GM21515 (cell line): Measurements from ENCODE around the gene TNS3.

ENCODE experiments used
- ATAC-seq: cut with Tn5 transposase; IDR thresholded peaks from one replicate; pipeline ENCODE4 v1.9.1; 2021; ENCODE audit not compliant: unreplicated experiment

The TNS3 gene

DNA sequence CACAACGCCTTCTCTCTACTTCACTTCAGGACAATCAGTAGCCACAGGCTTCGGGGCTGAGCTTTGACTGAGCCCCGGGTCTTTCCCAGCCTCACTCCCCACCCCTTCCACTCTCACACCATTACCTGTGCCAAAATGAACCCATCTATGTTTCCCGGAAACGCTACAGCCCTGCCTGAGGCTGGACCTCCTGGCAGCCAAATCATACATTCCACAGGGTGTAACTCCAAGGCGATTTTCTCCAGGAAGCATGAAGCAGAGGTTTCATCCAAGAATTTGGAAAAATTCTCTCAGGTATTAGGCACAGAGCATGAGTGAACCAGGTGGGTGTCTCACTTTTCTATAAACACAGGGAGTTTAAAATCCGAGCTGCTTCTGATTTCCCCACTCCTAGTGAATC, 286.3 kb downstream of the TNS3 start:
- ATAC-seq, result no peak

DNA sequence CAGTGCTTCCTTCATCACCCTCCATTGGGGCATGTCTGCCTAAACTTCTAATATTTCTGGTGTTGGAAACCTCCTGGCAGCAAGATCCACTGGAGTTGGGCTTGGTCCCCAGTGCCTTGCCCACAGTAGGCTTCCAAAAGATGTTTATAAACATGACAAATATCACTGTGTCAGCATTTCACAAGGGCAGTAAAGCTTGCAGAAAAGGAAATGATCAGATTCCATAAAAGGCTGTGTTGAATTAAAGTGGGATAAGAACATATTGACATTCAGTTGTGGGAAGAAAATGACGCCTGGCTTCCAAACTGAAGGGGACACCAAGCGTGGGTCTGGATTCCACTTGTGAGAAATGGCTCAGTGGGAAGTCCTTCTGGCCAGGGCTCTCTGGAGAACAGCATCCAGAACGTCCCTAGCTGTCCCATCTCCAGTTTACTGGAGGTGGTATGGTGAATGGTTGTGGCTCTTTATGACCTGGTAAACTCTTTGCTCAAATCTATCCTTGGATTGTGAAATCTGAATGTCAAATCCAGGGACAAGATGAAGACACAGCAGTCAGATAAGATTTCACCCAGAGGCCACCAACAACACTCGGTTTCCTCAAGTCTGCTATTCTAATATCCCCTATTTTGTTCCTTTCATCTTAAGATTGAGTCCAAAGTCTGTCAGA, 287.2 kb downstream of the TNS3 start:
- ATAC-seq, result no peak

DNA sequence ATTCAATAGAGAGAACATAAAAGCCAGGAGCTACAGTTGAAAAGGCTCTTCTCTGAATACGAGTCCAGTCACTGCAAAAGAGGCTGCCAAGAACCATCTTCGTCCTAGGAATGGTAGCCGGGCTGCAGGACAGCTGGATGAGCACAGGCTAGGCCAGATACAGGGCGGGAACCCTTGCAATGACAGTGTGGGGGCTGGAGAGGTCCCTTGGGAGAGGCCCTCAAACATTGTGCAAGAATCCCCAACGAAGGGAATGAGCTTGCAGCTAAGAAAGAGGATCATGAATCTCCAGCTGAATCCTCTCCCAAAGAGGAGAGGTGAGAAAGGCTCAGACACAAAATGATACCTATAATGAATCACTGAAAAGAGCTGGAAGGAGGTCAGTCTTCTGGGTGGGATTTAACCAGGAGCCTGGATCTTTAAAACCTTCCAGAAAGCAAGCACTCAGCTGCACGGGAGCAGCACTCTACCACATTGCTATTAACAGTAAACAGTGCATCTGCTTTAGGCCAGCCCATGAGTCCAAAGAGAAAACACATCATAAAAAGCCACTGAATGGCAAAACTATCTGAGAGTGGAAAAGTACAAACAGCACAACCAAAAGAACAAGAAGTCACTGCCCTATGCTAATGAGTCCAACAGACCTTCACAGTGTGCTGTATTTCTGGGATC, 287.9 kb downstream of the TNS3 start:
- no peak for ATAC-seq

DNA sequence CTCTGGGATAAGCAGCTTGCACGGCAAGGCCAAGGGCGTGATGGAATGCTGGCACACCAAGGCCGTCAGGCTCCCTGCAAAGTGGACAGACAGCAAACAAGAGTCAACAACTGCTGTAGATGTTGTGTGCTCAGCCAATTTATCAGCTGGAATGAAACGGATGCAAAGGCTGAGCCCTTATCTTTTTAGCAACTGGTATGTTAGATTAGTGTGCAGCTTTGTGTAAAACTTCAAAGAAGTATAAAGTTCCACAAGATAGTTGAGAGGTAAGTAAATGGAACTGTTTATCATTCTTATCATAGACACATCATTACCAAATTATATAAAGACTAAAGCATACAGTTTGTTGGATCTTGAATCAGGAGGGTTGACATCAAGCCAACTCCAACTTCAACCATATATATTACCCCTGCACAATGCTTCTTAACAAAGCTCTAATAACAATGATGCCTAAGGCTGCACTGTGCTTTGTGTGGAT, 289.0 kb downstream of the TNS3 start:
- no peak for ATAC-seq

DNA sequence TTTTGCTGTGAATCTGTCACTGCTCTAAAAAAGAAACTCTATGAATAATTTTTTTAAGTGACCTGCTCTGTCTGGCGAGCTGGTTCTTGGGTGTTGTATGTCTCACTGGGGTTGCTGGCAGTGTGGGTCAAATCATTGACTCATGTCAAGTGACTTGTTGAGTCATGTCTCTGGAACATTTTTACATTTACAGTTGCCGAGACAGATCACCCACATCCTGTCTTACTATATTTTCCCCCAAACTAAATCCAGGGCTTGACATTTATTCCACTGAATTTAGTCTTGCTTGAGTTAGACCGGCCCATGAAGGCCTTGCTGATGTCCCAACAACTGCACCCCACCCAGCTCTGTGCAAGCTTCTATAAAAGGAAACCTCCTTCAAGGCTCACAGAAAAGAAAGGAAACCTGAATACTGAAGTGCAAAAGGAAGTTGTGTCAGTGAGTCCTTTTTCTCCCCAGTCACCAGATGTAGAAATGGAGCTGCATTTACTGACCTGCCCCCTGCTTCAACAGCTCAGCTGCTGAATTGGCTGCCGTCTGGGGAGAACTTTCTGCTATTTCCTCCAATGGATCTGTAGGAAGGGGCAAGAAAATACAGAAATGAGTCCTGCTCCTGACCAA, 290.3 kb downstream of the TNS3 start:
- peak; percentile 87 for ATAC-seq

DNA sequence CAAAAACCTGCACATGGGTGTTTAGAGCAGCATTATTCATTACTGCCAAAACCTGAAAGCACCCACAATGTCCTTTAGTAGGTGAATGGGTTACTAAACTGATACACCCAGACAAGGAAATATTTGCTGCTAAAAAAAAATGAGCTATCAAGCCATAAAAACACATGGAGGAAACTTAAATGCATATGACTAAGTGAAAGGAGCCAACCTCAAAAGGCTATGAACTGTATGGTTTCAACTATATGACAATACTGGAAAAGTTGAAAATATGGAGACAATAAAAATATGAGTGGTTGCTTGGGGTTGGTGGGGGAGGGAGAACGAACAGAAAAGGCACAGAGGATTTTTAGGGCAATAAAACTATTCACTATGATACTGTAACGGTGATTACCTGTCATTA, 291.0 kb downstream of the TNS3 start:
- no peak for ATAC-seq

DNA sequence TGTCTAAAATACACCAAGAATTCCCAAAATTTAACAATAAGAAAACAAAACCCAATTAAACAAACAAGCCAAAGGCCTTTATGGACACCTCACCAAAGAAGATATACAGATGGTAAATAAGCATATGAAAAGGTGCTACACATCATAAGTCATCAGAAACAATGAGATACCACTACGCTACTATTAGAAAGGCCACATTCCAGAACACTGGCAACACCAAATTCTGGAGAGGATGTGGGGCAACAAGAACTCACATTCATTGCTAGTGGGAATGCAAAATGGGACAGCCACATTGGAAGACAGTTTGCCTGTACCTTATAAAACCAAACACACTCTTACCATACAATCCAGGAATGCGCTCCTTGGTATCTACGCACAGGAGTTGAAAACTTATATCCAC, 291.4 kb downstream of the TNS3 start:
- ATAC-seq, result no peak

DNA sequence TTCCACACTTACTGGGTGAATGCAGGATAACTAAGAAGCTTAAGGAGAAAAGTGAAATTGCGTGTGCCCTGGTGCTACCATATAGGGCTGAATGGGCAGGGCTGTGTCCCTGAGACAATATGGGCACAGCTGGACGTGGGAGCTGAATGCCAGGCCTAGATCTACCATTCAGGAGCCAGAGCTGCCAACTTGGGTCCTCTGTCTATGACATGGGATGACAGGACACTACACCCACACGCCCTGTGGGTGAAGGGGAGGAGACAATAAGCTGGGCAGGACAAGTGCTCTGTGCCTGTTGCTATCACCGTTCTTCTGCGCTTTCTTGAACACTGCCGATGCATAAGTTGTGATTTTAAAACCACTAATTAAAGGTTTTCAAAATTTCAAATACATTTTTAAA, 293.9 kb downstream of the TNS3 start:
- no peak for ATAC-seq

DNA sequence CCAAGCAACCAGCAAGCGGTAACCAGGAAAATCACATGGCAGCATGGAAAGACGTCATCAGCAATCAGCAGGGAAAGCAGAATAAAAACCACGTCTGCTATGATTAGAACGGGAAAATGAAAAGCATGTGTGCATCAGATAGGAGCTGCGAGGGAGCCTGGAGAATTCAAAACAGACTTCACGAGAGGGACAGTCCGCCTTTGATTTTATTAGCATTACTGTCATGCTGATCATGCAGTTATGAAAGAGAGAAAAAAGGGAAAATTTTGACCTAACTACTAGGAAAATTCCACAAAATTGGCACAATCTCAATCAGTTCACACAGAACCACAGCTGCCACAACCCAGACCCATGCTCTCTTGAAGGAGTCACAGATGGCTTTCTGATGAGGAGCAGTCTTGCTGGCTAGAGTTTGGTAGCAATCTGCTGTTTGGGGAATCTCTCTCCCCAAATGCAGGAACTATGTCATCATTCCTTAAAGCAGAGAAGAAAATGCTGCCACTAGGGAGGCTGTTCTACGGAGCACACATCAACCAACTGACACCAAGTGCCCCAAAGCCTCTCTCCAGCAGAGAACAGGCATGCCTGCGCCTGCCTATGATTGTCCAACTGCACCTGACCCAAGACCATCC, 295.9 kb downstream of the TNS3 start:
- no peak for ATAC-seq

DNA sequence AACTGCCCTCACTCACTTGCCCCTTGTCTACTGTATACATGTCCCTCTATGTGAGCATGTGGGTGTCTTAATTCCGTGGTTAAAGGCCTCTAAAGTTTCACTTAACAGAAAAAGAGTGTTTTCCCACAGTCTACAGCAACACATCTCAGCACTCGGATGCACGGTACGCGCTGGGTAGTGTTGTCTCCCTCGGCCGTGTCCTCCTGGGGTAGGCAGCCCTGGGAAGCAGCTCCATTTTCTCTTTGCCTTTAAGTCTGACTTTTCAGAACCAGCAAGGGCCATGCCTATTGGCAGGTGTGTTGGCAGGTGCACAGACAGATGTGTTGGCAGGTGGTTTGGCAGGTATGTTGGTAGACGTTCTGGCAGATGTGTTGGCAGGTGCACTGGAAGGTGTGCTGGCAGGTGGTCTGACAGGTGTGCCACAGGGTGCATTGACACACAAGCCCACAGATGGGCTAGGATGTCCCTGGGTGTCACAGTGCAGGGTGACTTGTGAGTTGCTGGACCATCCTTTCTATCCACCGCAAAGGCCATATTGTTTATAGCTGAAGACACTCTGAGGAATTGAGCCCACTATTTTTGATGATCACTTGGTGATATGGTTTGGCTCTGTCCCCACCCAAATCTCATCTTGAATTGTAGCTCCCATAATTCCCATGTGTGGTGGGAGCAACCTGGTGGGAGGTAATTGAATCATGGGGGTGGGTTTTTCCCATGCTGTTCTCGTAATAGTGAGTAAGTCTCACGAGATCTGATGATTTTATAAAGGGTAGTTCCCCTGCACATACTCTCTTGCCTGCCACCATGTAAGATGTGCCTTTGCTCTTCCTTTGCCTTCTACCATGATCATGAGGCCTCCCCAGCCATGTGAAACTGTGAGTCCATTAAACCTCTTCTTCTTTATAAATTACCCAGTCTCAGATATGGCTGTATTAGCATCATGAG, 296.9 kb downstream of the TNS3 start:
- ATAC-seq, result no peak

DNA sequence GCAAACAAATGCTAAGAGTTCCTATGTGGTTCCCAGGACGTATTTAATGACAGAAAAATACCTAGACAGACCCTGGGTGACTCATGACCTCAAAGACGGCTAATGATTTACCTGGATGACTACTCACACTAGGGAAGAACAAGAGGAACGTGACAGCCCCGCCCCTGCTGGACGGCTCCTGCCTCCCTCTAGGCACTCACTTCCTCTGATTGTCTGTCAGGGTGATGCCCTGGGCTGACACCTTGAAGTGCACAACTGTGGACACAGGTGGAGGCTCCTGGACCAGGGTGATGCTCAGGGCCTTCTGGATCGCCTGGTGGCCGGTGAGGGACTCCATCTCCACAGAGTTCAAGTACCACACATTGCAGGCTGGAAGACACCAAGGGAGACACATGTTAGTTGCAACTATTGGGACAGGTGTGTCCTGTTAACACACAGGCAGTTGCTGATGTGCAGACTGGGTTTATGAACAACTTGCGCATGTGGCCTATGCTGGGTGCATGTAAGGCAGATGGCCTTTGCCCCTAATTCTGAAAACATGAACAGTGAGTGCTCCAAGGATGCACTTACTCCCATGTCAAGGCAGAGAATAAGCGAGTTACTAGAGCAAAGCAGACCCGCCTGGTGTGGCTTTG, 298.3 kb downstream of the TNS3 start:
- no peak for ATAC-seq

DNA sequence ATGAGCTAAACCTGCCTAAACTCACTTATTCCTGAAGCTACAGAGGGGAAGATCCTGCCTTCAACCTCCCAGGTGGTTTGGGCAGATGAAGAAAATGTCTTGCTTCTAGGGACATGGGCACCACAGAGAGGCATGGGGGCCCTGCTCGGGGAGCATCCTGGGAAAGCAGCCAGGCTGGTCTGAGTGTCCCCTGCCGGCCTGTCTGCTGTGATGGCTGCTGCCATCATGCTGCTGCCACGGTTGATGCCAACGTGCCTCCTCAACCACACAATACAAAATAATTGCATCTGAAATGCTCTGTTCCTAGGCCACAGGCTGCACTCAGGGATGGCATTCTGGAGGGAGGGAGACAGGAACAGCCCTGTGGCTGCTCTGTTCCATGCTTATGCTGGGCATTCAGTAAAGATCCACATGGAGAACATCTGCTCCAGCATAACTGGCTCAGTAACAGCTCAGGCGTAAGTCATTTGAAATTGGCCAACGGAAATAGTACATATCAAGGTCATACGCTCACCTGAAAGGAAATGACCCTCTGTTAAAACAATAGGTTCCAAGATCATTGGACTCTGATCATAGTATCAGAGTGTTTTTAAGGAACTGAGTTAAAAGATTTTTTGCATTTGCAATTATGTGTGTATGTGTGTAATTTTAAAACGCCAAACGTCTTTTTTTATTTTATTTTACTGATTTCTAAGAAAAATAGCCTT, 299.0 kb downstream of the TNS3 start:
- no peak for ATAC-seq

DNA sequence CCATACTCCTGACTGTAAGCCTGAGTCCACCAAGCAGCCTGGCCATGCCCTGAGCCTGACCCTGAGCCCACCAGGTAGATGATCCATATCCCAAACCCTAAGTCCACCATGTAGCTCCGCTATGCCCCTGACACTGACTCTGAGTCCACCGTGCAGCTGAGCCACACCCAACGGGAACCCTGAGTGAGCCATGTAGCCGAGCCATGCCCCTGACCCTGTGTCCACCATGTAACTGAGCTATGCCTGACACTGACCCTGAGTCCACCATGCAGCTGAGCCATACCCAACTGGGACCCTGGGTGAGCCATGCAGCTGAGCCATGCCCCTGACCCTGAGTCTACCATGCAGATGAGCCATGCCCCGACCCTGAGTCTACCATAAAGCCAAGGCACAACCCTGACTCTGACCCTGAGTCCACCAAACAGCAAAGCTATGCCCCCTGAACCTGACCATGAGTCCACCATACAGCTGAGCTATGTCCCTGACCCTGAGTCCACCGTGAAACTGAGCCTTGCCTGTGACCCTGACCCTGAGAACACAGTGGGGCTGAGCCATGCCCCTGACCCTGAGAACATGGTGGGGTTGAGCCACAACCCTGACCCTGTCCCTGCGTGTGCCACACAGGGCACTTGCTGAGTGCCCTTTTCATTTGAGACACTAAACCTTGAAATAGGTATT, 299.8 kb downstream of the TNS3 start:
- ATAC-seq, result no peak

DNA sequence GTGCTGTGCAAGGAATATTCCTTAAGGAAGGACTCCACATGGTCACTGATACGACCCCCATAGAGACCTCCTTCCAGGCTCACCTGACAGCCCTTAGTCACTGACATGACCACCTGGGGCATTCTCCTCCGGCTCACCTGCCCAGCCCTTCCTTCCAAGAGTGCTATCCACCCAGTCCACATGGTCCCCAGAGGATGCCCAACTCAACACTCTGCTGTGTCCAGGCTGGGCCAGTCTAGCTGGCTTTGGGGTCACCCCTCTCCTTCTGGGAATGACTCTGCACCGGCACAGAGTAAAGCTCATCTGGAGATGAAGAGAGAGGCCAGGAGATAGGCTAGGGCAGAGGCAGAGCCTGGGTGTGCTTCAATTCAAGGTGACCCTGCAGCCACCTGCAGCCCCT, 300.8 kb downstream of the TNS3 start:
- ATAC-seq, result no peak

DNA sequence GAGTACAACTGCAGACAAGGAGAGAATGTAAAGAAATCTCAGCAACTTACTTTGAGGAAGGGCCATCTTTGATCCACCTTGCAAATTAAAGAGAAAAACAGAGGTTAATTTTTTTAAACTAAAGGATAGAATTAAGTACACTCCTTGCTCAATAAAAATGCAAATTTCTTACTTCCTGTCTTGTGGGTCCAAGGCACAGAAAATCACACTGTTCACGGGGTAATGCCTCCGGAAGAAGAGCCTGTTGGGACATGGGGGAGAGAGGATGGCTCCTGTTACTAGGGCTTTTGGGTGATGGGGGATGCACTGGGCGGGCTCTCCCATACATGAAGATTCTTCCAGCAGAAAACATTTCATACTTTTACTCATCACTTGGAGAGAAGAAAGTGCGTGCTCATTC, 301.8 kb downstream of the TNS3 start:
- no peak for ATAC-seq

DNA sequence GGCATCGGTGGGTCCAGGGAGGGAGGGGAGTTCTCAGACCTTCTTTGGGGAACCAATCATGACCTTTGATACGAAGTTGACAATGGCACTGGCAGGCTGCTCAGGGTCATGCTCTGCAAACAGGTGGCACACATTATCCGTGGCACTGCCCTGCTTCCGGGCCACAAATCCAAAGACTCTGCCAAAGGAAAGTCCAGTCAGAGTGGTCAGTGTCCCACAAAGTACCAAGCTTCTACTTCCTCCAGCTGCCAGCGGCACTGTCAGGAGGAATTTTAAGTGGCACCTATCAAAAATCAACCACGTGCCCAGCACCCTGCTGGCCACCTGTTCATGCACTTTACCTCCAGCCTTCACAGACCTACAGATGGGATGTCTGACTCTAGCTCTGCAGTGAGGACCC, 303.9 kb downstream of the TNS3 start:
- no peak for ATAC-seq

DNA sequence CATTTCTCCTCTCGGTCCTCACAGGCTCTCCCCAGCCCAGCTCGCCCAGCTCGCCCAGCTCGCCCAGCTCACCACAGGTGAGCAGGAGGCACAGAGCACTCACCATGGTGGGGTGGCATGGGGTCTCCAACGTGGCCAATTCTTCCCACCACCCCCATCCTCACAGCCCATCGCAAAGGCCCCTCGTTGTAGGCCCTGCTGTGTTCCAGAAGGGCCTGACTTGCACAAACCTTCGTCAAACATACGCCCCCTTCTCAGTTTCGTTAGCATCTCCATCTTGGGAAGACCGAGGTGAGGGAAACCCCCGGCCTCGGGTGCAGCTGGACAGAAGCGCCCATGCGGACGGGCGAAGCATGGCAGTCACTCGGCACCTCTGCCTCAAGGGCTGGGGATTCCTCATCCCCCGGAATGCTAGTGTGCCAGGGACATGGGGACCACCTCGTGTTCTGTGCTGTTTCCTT, 304.6 kb downstream of the TNS3 start:
- no peak for ATAC-seq

DNA sequence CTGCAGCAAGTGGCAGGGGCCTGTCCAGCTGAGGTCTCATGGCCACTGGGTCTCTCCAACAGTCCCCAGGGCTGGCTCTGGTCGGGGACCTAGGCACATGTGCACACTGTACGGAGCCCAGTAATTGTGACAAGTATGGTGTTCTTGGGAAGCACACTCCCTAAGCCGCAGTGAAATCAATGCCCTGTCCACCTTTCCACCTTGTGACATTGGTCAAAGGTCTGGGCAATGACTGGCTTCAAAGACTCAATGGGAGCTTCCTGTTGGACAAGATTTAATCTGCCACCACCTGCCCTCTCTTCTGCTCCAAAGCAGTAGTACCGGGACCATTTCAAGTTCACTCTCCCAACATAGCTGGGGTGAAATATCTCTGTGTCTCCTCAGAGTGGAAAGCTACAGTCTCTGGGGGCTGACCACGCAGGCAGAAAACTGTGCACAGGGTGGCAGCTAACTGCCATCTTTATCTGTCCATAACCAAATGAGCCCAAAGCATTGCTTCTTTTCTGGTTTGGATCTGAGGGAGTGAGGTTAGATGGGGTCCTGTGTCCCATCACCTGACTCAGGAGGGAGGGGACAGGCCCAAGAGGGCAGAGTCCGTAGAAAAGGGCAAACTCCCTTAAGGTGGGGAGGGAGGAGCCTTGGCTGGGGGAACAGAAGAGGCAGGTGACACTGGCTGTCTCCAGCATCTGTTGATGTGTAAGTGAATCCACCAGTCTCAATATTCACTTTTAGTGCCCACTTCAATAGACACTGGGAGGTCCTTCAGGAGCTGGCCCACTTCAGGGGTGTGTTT, 307.7 kb downstream of the TNS3 start:
- ATAC-seq, result no peak
